IMR-90 (cell line): Measurements from ENCODE around the gene PLEKHS1. TPM values are rescaled to one million over a fixed set of nuclear protein-coding genes. Genes with fewer than 3 reads are reported as not detected.

Experiments
- ATAC-seq: fragments of 200-7000 bp; cut with Tn5 transposase; 2 replicates; pipeline ENCODE4 v1.9.1; 2020; ENCODE audit warnings: low read depth, mild to moderate bottlenecking, moderate library complexity
- BruUV-seq: library from RNA; stranded (reverse); fragments of 400-500 nt; replicated peaks from 2 replicates; lab custom pipeline; 2021; lab: Mats Ljungman, UMichigan
- CTCF ChIA-PET: fragments of 300-600 bp; formaldehyde crosslinking; extraction: SDS; loops from one replicate; lab custom pipeline; 2021; ENCODE audit warnings: antibody characterized with exemption; lab: Yijun Ruan, JAX
- POLR2A ChIA-PET: fragments of 300-600 bp; sonication (Branson Sonifier 250); formaldehyde crosslinking; loops from one replicate; lab custom pipeline; 2022; ENCODE audit warnings: antibody characterized with exemption; ENCODE audit not compliant: unreplicated experiment; lab: Charles Lee
- DNase-seq: peaks from one replicate; pipeline ENCODE4 v3.0.0; 2013
- H2AFZ ChIP-seq: replicated peaks from 2 replicates; pipeline ENCODE3; 2013; ENCODE audit warnings: low read length, mild to moderate bottlenecking; ENCODE audit not compliant: poor library complexity
- H2AK5ac ChIP-seq: 2 replicates; pipeline ENCODE4 v1.6.1; 2013; ENCODE audit warnings: low read depth, low read length, inconsistent platforms
- H2AK9ac ChIP-seq: replicated peaks from 2 replicates; pipeline ENCODE3; 2013; ENCODE audit warnings: mild to moderate bottlenecking, low read depth, low read length, moderate library complexity; ENCODE audit not compliant: poor library complexity
- H2BK120ac ChIP-seq: 2 replicates; pipeline ENCODE4 v1.6.1; 2013; ENCODE audit warnings: low read depth, low read length, inconsistent platforms
- H2BK15ac ChIP-seq: 3 replicates; pipeline ENCODE4 v1.6.1; 2013; ENCODE audit warnings: low read depth, low read length, inconsistent platforms
- H2BK20ac ChIP-seq: 2 replicates; pipeline ENCODE4 v1.6.1; 2013; ENCODE audit warnings: low read depth, mild to moderate bottlenecking, inconsistent platforms, low read length, moderate library complexity
- H2BK5ac ChIP-seq: 2 replicates; pipeline ENCODE4 v1.6.1; 2013; ENCODE audit warnings: mild to moderate bottlenecking, low read depth, low read length, inconsistent platforms; ENCODE audit not compliant: poor library complexity, severe bottlenecking
- H3K14ac ChIP-seq: replicated peaks from 2 replicates; pipeline ENCODE4 v1.6.1; 2013; ENCODE audit warnings: low read depth, low read length, inconsistent platforms
- H3K18ac ChIP-seq: 2 replicates; pipeline ENCODE4 v1.6.1; 2013; ENCODE audit warnings: low read depth, low read length, control low read depth
- H3K23ac ChIP-seq: 2 replicates; pipeline ENCODE4 v1.6.1; 2013; ENCODE audit warnings: low read depth, low read length, inconsistent platforms
- H3K27ac ChIP-seq: 2 replicates; pipeline ENCODE4 v1.5.1; 2013; ENCODE audit warnings: mild to moderate bottlenecking, control low read depth, low read length; ENCODE audit not compliant: insufficient read depth
- H3K27me3 ChIP-seq: 2 replicates; pipeline ENCODE4 v1.6.1; 2013; ENCODE audit warnings: low read length; ENCODE audit not compliant: control insufficient read depth, insufficient read depth
- H3K36me3 ChIP-seq: 2 replicates; pipeline ENCODE4 v1.6.1; 2013; ENCODE audit warnings: low read length, mixed read lengths; ENCODE audit not compliant: control insufficient read depth, insufficient read depth
- H3K4ac ChIP-seq: 2 replicates; pipeline ENCODE4 v1.6.1; 2013; ENCODE audit warnings: low read depth, low read length, inconsistent platforms
- H3K4me1 ChIP-seq: 2 replicates; pipeline ENCODE4 v1.6.1; 2013; ENCODE audit warnings: low read length, mixed read lengths; ENCODE audit not compliant: control insufficient read depth, insufficient read depth
- H3K4me2 ChIP-seq: 2 replicates; pipeline ENCODE4 v1.6.1; 2013; ENCODE audit warnings: low read depth, mild to moderate bottlenecking, control low read depth, low read length, moderate library complexity
- H3K4me3 ChIP-seq: 2 replicates; pipeline ENCODE4 v1.5.1; 2013; ENCODE audit warnings: low read depth, mild to moderate bottlenecking, control low read depth, low read length, moderate library complexity; ENCODE audit not compliant: insufficient read depth
- H3K56ac ChIP-seq: 2 replicates; pipeline ENCODE4 v1.6.1; 2013; ENCODE audit warnings: low read length, inconsistent platforms; ENCODE audit not compliant: insufficient read depth; ENCODE audit errors: extremely low read depth
- H3K79me1 ChIP-seq, 2 experiments: 2 replicates each; pipeline ENCODE4 v1.6.1; 2013; ENCODE audit warnings: low read length in 2 of 2, inconsistent platforms in 1 of 2, low read depth in 1 of 2
- H3K9ac ChIP-seq: 2 replicates; pipeline ENCODE4 v1.6.1; 2013; ENCODE audit warnings: low read depth, low read length, control low read depth
- H3K9me1 ChIP-seq: 2 replicates; pipeline ENCODE4 v1.6.1; 2013; ENCODE audit warnings: low read length, inconsistent platforms; ENCODE audit not compliant: insufficient read depth
- H3K9me3 ChIP-seq: 2 replicates; pipeline ENCODE4 v1.6.1; 2013; ENCODE audit warnings: low read length; ENCODE audit not compliant: control insufficient read depth, insufficient read depth
- H4K20me1 ChIP-seq: 2 replicates; pipeline ENCODE4 v1.6.1; 2013; ENCODE audit warnings: low read length, inconsistent platforms; ENCODE audit not compliant: insufficient read depth
- H4K5ac ChIP-seq: 2 replicates; pipeline ENCODE4 v1.6.1; 2013; ENCODE audit warnings: mild to moderate bottlenecking, low read depth, low read length, control low read depth
- H4K8ac ChIP-seq, 2 experiments: 2 replicates each; pipeline ENCODE4 v1.6.1; 2013; ENCODE audit warnings: low read depth in 2 of 2, low read length in 2 of 2, control low read depth in 1 of 2, inconsistent platforms in 1 of 2
- H4K91ac ChIP-seq: 2 replicates; pipeline ENCODE4 v1.6.1; 2013; ENCODE audit warnings: low read depth, low read length, inconsistent platforms; ENCODE audit not compliant: insufficient read depth
- CHD1 ChIP-seq: IDR thresholded peaks from 2 replicates; pipeline ENCODE4 v1.6.1; 2012; ENCODE audit warnings: low read depth, low read length, improper control_type of control experiment
- CTCF ChIP-seq: conservative IDR thresholded peaks from 2 replicates; pipeline ENCODE4 v1.5.1; 2012; ENCODE audit warnings: mild to moderate bottlenecking, low read depth, low read length, improper control_type of control experiment
- MAZ ChIP-seq: IDR thresholded peaks from 2 replicates; pipeline ENCODE4 v1.6.1; 2012; ENCODE audit warnings: low read depth, mild to moderate bottlenecking, low read length, improper control_type of control experiment, moderate library complexity, borderline replicate concordance
- MXI1 ChIP-seq: IDR thresholded peaks from 2 replicates; pipeline ENCODE4 v1.6.1; 2012; ENCODE audit warnings: low read depth, mild to moderate bottlenecking, low read length, moderate library complexity, borderline replicate concordance
- NFE2L2 ChIP-seq: fragments of 150-350 bp; IDR thresholded peaks from 2 replicates; pipeline ENCODE4 v1.6.1; 2016; ENCODE audit warnings: low read depth, mild to moderate bottlenecking, low read length
- RCOR1 ChIP-seq: IDR thresholded peaks from 2 replicates; pipeline ENCODE4 v1.6.1; 2012; ENCODE audit warnings: mild to moderate bottlenecking, low read length, improper control_type of control experiment; ENCODE audit not compliant: insufficient replicate concordance
- RFX5 ChIP-seq: IDR thresholded peaks from 2 replicates; pipeline ENCODE4 v1.8.0; 2012; ENCODE audit warnings: low read depth, mild to moderate bottlenecking, low read length, moderate library complexity
- SMC3 ChIP-seq: fragments of 150-350 bp; IDR thresholded peaks from 2 replicates; pipeline ENCODE4 v1.6.1; 2016; ENCODE audit warnings: low read depth, mild to moderate bottlenecking, antibody characterized with exemption, low read length, moderate library complexity
- WGBS, 2 experiments: methylation state at CpG; one replicate each; pipeline versions ENCODE4 v1.1.5 to v1.1.7; 2013; ENCODE audit warnings: missing lambda C conversion rate in 2 of 2; ENCODE audit not compliant: insufficient read length in 1 of 2; ENCODE audit errors: extremely low coverage in 2 of 2; 5-methylcytosine and 5-hydroxymethylcytosine counted together
- dilution Hi-C: fragments of 300-500 bp; cut with HindIII; formaldehyde crosslinking; loops from one replicate; pipeline ENCODE4 v1.14.3; 2018; ENCODE audit warnings: low sequenced_read_pairs; ENCODE audit not compliant: unreplicated experiment
- in situ Hi-C: fragments of 300-500 bp; cut with MboI; formaldehyde crosslinking; loops from 3 replicates; pipeline ENCODE4 v1.14.3; 2019; ENCODE audit warnings: low sequenced_read_pairs, inconsistent platforms, mixed read lengths
- intact Hi-C: fragments of 100-400 bp; cut with micrococcal nuclease; formaldehyde crosslinking; loops from 2 replicates; pipeline ENCODE4 v1.10.0; 2022
- polyA plus RNA-seq, 3 experiments: library from polyadenylated mRNA; depleted of rRNA; stranded (reverse); fragments of >200 nt; gene quantifications; 2 replicates each; pipeline ENCODE4 v1.2.3, GENCODE V29; 2012; ENCODE audit warnings: low replicate concordance in 1 of 3
- total RNA-seq: library from RNA; depleted of rRNA; stranded (reverse); fragments of >200 nt; gene quantifications from 2 replicates; pipeline ENCODE4 v1.2.3, GENCODE V29; 2012
- TF ChIP-seq, protein P1 (sequence below): fragments of 150-350 bp; IDR thresholded peaks from 2 replicates; pipeline ENCODE4 v1.6.1; 2017; ENCODE audit warnings: mild to moderate bottlenecking, antibody characterized with exemption, low read length, low read depth

The PLEKHS1 gene
- total and polyA plus RNA-seq, 2 of the 4 experiments (the other 2 are of a cell fraction): not detected

DNA sequence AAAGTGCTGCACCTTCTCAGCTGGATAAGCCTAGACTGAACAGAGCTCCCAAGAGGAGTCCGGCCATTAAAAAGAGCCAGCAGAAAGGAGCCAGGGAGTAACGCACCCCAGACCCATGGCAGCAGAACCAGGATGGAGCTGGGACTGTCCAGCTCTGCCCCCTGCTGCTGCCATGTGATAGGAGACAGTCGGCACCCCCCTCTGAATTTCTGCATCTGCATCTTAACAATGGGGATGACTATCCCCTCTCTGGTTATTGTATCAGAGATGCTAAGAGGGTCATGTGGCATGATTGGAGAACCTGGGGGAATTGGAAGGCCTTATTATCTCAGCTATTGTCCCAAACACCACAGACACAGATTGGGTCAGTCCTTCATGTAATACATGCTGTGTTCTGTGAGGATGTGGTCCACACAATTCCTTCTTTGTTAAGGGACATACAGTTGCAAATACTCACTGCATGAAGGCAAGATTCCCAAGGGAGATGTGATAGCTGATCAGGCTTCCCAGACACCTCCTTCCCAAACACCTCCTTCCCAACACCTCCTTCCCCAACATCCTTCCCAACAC, 29.3 kb downstream of the PLEKHS1 start:
- H2BK15ac ChIP-seq: no peak overlapping the region
- ChIA-PET POLR2A (no interaction called here), CTCF (interaction anchor here (0.6 kb wide), 3 partner anchors 120 to 244 kb away, joined by 3 to 7 read pairs (median 5); no protein-coding TSS in a partner anchor)
- no peak overlapping the region for H3K23ac ChIP-seq
- H3K9me1 ChIP-seq: no peaks in the 10 kb centered on the region
- intact Hi-C loops: no loop called here
- H4K91ac ChIP-seq: no peak overlapping the region
- H4K20me1 ChIP-seq: no peaks in the 10 kb centered on the region
- H2AK9ac ChIP-seq: no peak overlapping the region
- H3K4me3 ChIP-seq: no peak overlapping the region
- no peak overlapping the region for H2AK5ac ChIP-seq
- no peak overlapping the region for H3K56ac ChIP-seq
- no peaks in the 10 kb centered on the region for H3K9me3 ChIP-seq
- no peaks in the 10 kb centered on the region for H3K79me1 ChIP-seq
- H3K4me2 ChIP-seq: no peak overlapping the region
- no peak overlapping the region for H3K18ac ChIP-seq
- H4K5ac ChIP-seq: no peak overlapping the region
- no peak overlapping the region for H3K27ac ChIP-seq
- H3K27me3 ChIP-seq: peaks cover 13% of the 10 kb centered on the region
- no peaks in the 10 kb centered on the region for H3K4me1 ChIP-seq
- no peak overlapping the region for H2BK5ac ChIP-seq
- no peak overlapping the region for H4K8ac ChIP-seq
- ATAC-seq (no peak), DNase-seq (no peak)
- no peak overlapping the region for H3K4ac ChIP-seq
- no peak for TF ChIP-seq NFE2L2
- TF ChIP-seq SMC3: no peak
- TF ChIP-seq RCOR1: no peak
- no peak for TF ChIP-seq MAZ
- no peak for TF ChIP-seq RFX5
- TF ChIP-seq CTCF: no peak
- TF ChIP-seq CHD1: no peak
- TF ChIP-seq MXI1: no peak
- TF ChIP-seq, protein P1, sequence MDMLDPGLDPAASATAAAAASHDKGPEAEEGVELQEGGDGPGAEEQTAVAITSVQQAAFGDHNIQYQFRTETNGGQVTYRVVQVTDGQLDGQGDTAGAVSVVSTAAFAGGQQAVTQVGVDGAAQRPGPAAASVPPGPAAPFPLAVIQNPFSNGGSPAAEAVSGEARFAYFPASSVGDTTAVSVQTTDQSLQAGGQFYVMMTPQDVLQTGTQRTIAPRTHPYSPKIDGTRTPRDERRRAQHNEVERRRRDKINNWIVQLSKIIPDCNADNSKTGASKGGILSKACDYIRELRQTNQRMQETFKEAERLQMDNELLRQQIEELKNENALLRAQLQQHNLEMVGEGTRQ: no peak
- no peak overlapping the region for H2BK20ac ChIP-seq
- in situ Hi-C loops: no loop called here
- no peak overlapping the region for H2AFZ ChIP-seq
- dilution Hi-C loops: no loop called here
- H3K9ac ChIP-seq: no peak overlapping the region
- no TSS peak for BruUV-seq
- H3K14ac ChIP-seq: no peak overlapping the region
- H3K36me3 ChIP-seq: no peaks in the 10 kb centered on the region
- H2BK120ac ChIP-seq: no peak overlapping the region
- WGBS, 2 experiments: no CpG with 5 or more reads among the region's 3 CpGs
